ENCODE measurements around the gene OR10AD1. TPM values are rescaled to one million over a fixed set of nuclear protein-coding genes. Genes with fewer than 3 reads are reported as not detected.

The OR10AD1 gene
- total and polyA plus RNA-seq, 9 of the 15 experiments (the other 6 are each of a cell fraction or from before 2014, with no cell fraction given), result not detected

- intact Hi-C loops (cut with micrococcal nuclease), result loop anchor here (5.0 to 10.0 kb wide), 4 partner anchors 174 to 454 kb away; partner anchors contain the start of gene TMEM106C
- Histone ChIP-seq H4K20me1 (replicated peaks; ENCODE audit: control insufficient read depth, insufficient read depth, low read length) (no peaks in the 10 kb centered on the region), H3K9me3 (replicated peaks; ENCODE audit: control insufficient read depth, insufficient read depth, low read depth, low read length) (no peaks in the 10 kb centered on the region), H3K36me3 (ENCODE audit: control insufficient read depth, insufficient read depth, low read length) (no peaks in the 10 kb centered on the region), H3K4me2 (ENCODE audit: insufficient read depth, low read length) (no peak overlapping the region), H3K79me2 (ENCODE audit: control insufficient read depth, insufficient read depth, low read length) (no peaks in the 10 kb centered on the region), H3K9ac (ENCODE audit: insufficient read depth in 1 of 2, low read depth in 2 of 2, low read length in 2 of 2) (peak overlapping the region in 1 of 2 experiments; percentile 28; a peak in 1 of 4 replicates), H3K27ac (ENCODE audit: extremely low read depth, low read depth, low read length) (no peak overlapping the region), H2AFZ (ENCODE audit: low read depth, low read length) (peak overlapping the region; percentile 17; the same call in 1 of the 2 replicates), H3K9me1 (ENCODE audit: control insufficient read depth, insufficient read depth, low read length) (no peaks in the 10 kb centered on the region), H3K4me3 (no peak overlapping the region), H3K27me3 (ENCODE audit: control insufficient read depth in 2 of 2, insufficient read depth in 2 of 2, low read length in 2 of 2) (no peaks in the 10 kb centered on the region), H3K4me1 (replicated peaks in 1 of 2; ENCODE audit: control insufficient read depth in 2 of 2, insufficient read depth in 2 of 2, low read length in 2 of 2) (no peaks in the 10 kb centered on the region)
- in situ Hi-C loops (cut with MboI), result loop anchor here (10.0 kb wide), 1 partner anchor 204 kb away; the partner anchor contains the start of gene TMEM106C
- BruUV-seq (replicated peaks), result no TSS peak
- FAIRE-seq (no peak), ATAC-seq (no peak), DNase-seq (ENCODE audit: extremely low read depth in 1 of 4, low spot score in 3 of 4) (no peak)
- CTCF ChIA-PET (ENCODE audit: low intra/inter-chr PET ratio), result no interaction called here
- POLR2A ChIA-PET, result no interaction called here
- WGBS (ENCODE audit: insufficient coverage, low coverage, missing lambda C conversion rate), result 54% methylated on average over 19 of the region's 19 CpGs
- TF ChIP-seq PTBP1 (IDR thresholded peaks at IDR 0.05; ENCODE audit: low read depth, low read length), result no peak
- TF ChIP-seq HES1 (IDR thresholded peaks at IDR 0.05; ENCODE audit: low read depth), result no peak
- no peak for TF ChIP-seq ZKSCAN3 (CRISPR knock-in tag; IDR thresholded peaks at IDR 0.05)
- no peak for TF ChIP-seq CREB3 (tag; conservative IDR thresholded peaks at IDR 0.05; ENCODE audit: low read depth)
- no peak for TF ChIP-seq SMAD1 (IDR thresholded peaks at IDR 0.05; ENCODE audit: low read depth, low read length, partially characterized antibody)
- no peak for TF ChIP-seq CREBBP (IDR thresholded peaks at IDR 0.05; ENCODE audit: low read depth, low read length)
- TF ChIP-seq KDM5B (IDR thresholded peaks at IDR 0.05; ENCODE audit: insufficient replicate concordance, low read depth, low read length), result no peak
- TF ChIP-seq ZNF282 (CRISPR knock-in tag; IDR thresholded peaks at IDR 0.05), result no peak
- TF ChIP-seq HMGN3 (IDR thresholded peaks at IDR 0.05; ENCODE audit: borderline replicate concordance, extremely low read depth, insufficient read length, low read depth, low read length), result no peak
- no peak for TF ChIP-seq ARNT (IDR thresholded peaks at IDR 0.05)
- TF ChIP-seq TSC22D4 (tag; IDR thresholded peaks at IDR 0.05), result no peak
- TF ChIP-seq USF2 (CRISPR knock-in tag; IDR thresholded peaks at IDR 0.05), result no peak
- no peak for TF ChIP-seq ZBTB5 (IDR thresholded peaks at IDR 0.05)
- no peak for TF ChIP-seq HNRNPH1 (optimal IDR thresholded peaks at IDR 0.05; ENCODE audit: low read depth, low read length)
- TF ChIP-seq EP400 (IDR thresholded peaks at IDR 0.05), result no peak
- no peak for TF ChIP-seq CBFA2T2 (conservative IDR thresholded peaks at IDR 0.05)
- TF ChIP-seq PHB (CRISPR knock-in tag; IDR thresholded peaks at IDR 0.05), result no peak
- TF ChIP-seq POLR2H (tag; IDR thresholded peaks at IDR 0.05; ENCODE audit: low read depth), result no peak
These were observed 34.1 kb downstream of the OR10AD1 start for GRCh38 chr12:48169011-48169410.

Data from K562 (cell line).